HepG2 (cell line): ENCODE measurements around the gene GNPDA1. TPM values are rescaled to one million over a fixed set of nuclear protein-coding genes. Genes with fewer than 3 reads are reported as not detected.

Experiments used
- ATAC-seq: fragments of 200-7000 bp; cut with Tn5 transposase; 3 replicates; pipeline ENCODE4 v1.9.1; 2020; ENCODE audit warnings: mild to moderate bottlenecking, moderate library complexity
- BruUV-seq: library from RNA; stranded (reverse); fragments of 400-500 nt; replicated peaks from 2 replicates; lab custom pipeline; 2021; lab: Mats Ljungman, UMichigan
- CTCF ChIA-PET: fragments of 300-600 bp; formaldehyde crosslinking; extraction: SDS; loops from one replicate; lab custom pipeline; 2021; ENCODE audit warnings: low total read pairs, inconsistent platforms, low intra/inter-chr PET ratio; lab: Yijun Ruan, JAX
- POLR2A ChIA-PET: fragments of 350-600 bp; sonication (Branson Sonifier 250); formaldehyde crosslinking; loops from one replicate; lab custom pipeline; 2020; ENCODE audit warnings: antibody characterized with exemption, inconsistent platforms; lab: Yijun Ruan, JAX
- DNase-seq: peaks from one replicate; pipeline ENCODE4 v3.0.0-alpha.2; 2015; ENCODE audit warnings: low spot score
- FAIRE-seq: peaks from 3 replicates; lab custom pipeline; 2011; peaks lifted over from hg19 to GRCh38; lab: Jason Lieb, UNC
- H2AFZ ChIP-seq: one replicate; pipeline ENCODE4 v1.6.1; 2011; ENCODE audit warnings: low read length, inconsistent platforms
- H3K27ac ChIP-seq: fragments of 300-600 bp; 3 replicates; pipeline ENCODE4 v1.8.0; 2011; ENCODE audit warnings: mixed run types, mild to moderate bottlenecking, mixed read lengths, low read length, inconsistent platforms; ENCODE audit not compliant: insufficient read depth; ENCODE audit errors: extremely low read length
- H3K27me3 ChIP-seq, 2 experiments: fragments of 200-600 bp in 1 of 2; 2 replicates in 1 of 2; 3 replicates in 1 of 2; pipeline versions ENCODE4 v1.6.0 to v1.8.0; 2011; ENCODE audit warnings: low read length in 2 of 2, mild to moderate bottlenecking in 2 of 2, moderate library complexity in 2 of 2, inconsistent platforms in 1 of 2; ENCODE audit not compliant: insufficient read depth in 2 of 2, control insufficient read depth in 1 of 2
- H3K36me3 ChIP-seq, 2 experiments: fragments of 200-600 bp in 1 of 2; replicated peaks in 1 of 2; 2 replicates in 1 of 2; 3 replicates in 1 of 2; pipeline versions ENCODE4 v1.5.1 to v1.8.0; 2011; ENCODE audit warnings: low read length in 2 of 2, inconsistent platforms in 1 of 2; ENCODE audit not compliant: insufficient read depth in 2 of 2, control insufficient read depth in 1 of 2
- H3K4me1 ChIP-seq: 2 replicates; pipeline ENCODE4 v1.5.1; 2012; ENCODE audit warnings: low read length, inconsistent platforms; ENCODE audit not compliant: insufficient read depth
- H3K4me2 ChIP-seq: 2 replicates; pipeline ENCODE4 v1.6.0; 2011; ENCODE audit warnings: low read depth, low read length, inconsistent platforms
- H3K4me3 ChIP-seq, 3 experiments: fragments of 200-600 bp in 1 of 3; sonication (generic), shearing (Covaris generic) in 1 of 3; replicated peaks in 1 of 3; 2 replicates each; pipeline ENCODE4 v1.5.1; 2011 to 2016; ENCODE audit warnings: low read length in 3 of 3, inconsistent platforms in 2 of 3, low read depth in 2 of 3, mild to moderate bottlenecking in 2 of 3, control low read depth in 1 of 3, mixed read lengths in 1 of 3; ENCODE audit not compliant: insufficient read depth in 1 of 3
- H3K79me2 ChIP-seq: one replicate; pipeline ENCODE4 v1.6.1; 2011; ENCODE audit warnings: low read length, inconsistent platforms; ENCODE audit not compliant: insufficient read depth
- H3K9ac ChIP-seq: 2 replicates; pipeline ENCODE4 v1.6.0; 2011; ENCODE audit warnings: mild to moderate bottlenecking, low read depth, low read length, inconsistent platforms; ENCODE audit not compliant: insufficient read depth
- H3K9me3 ChIP-seq: 2 replicates; pipeline ENCODE4 v1.5.1; 2012; ENCODE audit warnings: mild to moderate bottlenecking, low read length
- H4K20me1 ChIP-seq: 2 replicates; pipeline ENCODE4 v1.6.0; 2011; ENCODE audit warnings: inconsistent platforms, mild to moderate bottlenecking, low read length, moderate library complexity; ENCODE audit not compliant: insufficient read depth
- AHR ChIP-seq: IDR thresholded peaks from 2 replicates; pipeline ENCODE4 v1.6.1; 2018; ENCODE audit warnings: missing genetic modification reagents, missing compliant biosample characterization
- CC2D1A ChIP-seq: sonication (generic); formaldehyde crosslinking; IDR thresholded peaks from 2 replicates; pipeline ENCODE4 v1.8.1; 2023; ENCODE audit warnings: mild to moderate bottlenecking, missing genetic modification reagents
- CENPT ChIP-seq: sonication (generic); formaldehyde crosslinking; IDR thresholded peaks from 2 replicates; pipeline ENCODE4 v1.8.0; 2022; ENCODE audit warnings: low read depth, mild to moderate bottlenecking, moderate library complexity, missing genetic modification reagents
- CREM ChIP-seq, 2 experiments: sonication (generic) in 1 of 2; formaldehyde crosslinking in 1 of 2; IDR thresholded peaks; 2 replicates each; pipeline versions ENCODE4 v1.4.0 to v1.6.1; 2016 to 2020; ENCODE audit warnings: antibody characterized with exemption in 1 of 2, mild to moderate bottlenecking in 1 of 2, missing genetic modification reagents in 1 of 2
- FOXP4 ChIP-seq: sonication (generic); formaldehyde crosslinking; IDR thresholded peaks from 2 replicates; pipeline ENCODE4 v1.4.0; 2020; ENCODE audit warnings: missing genetic modification reagents
- KAT8 ChIP-seq: IDR thresholded peaks from 2 replicates; pipeline ENCODE4 v1.6.1; 2016; ENCODE audit warnings: missing genetic modification reagents, missing compliant biosample characterization
- KLF12 ChIP-seq: sonication (generic); formaldehyde crosslinking; IDR thresholded peaks from 2 replicates; pipeline ENCODE4 v1.4.0; 2020; ENCODE audit warnings: missing genetic modification reagents, borderline replicate concordance
- MTA1 ChIP-seq: sonication (generic); formaldehyde crosslinking; IDR thresholded peaks from 2 replicates; pipeline ENCODE4 v1.4.0; 2020; ENCODE audit warnings: missing genetic modification reagents, mild to moderate bottlenecking, borderline replicate concordance
- NR0B2 ChIP-seq: sonication (generic); formaldehyde crosslinking; IDR thresholded peaks from 2 replicates; pipeline ENCODE4 v1.4.0; 2020; ENCODE audit warnings: mild to moderate bottlenecking, missing genetic modification reagents
- REXO4 ChIP-seq: sonication (generic); formaldehyde crosslinking; IDR thresholded peaks from 2 replicates; pipeline ENCODE4 v1.8.0; 2022; ENCODE audit warnings: missing genetic modification reagents, mild to moderate bottlenecking, borderline replicate concordance
- SIN3B ChIP-seq: fragments of 150-350 bp; IDR thresholded peaks from 2 replicates; pipeline ENCODE4 v1.6.1; 2014; ENCODE audit warnings: low read length
- SMAD1 ChIP-seq: sonication (generic); formaldehyde crosslinking; IDR thresholded peaks from 2 replicates; pipeline ENCODE4 v1.4.0; 2020; ENCODE audit warnings: missing genetic modification reagents, low read depth, mild to moderate bottlenecking, borderline replicate concordance
- SNRNP70 ChIP-seq: fragments of 200-400 bp; formaldehyde crosslinking; IDR thresholded peaks from 2 replicates; pipeline ENCODE4 v1.6.1; 2017; ENCODE audit warnings: mild to moderate bottlenecking, low read depth, low read length, moderate library complexity
- SOX5 ChIP-seq: IDR thresholded peaks from 2 replicates; pipeline ENCODE4 v1.6.1; 2016; ENCODE audit warnings: borderline replicate concordance
- ZNF557 ChIP-seq: sonication (generic); formaldehyde crosslinking; IDR thresholded peaks from 2 replicates; pipeline ENCODE4 v1.4.0; 2020; ENCODE audit warnings: missing genetic modification reagents
- WGBS: methylation state at CpG from one replicate; pipeline ENCODE4 v1.1.6; 2017; ENCODE audit warnings: low lambda C conversion rate; 5-methylcytosine and 5-hydroxymethylcytosine counted together
- in situ Hi-C: cut with HindIII; loops from 2 replicates; pipeline ENCODE4 v1.10.0; 2017; ENCODE audit warnings: low pct_unique_long_range_greater_than_20kb; ENCODE audit not compliant: extremely low pct_ligation_motif_present
- intact Hi-C: fragments of 100-400 bp; cut with micrococcal nuclease; formaldehyde crosslinking; loops from one replicate; pipeline ENCODE4 v1.10.0; 2022; ENCODE audit not compliant: unreplicated experiment
- polyA plus RNA-seq, 8 experiments: library from polyadenylated mRNA; depleted of rRNA in 3 of 8; stranded (reverse) in 7 of 8; unstranded in 1 of 8; fragments of >200 nt; fragmentation: Illumina TruSeq in 4 of 8; extraction: Trizol in 4 of 8; gene quantifications; 2 replicates each; pipeline versions ENCODE4 v1.2.1 to v1.2.3, GENCODE V29; 2011 to 2016; ENCODE audit warnings: low read depth in 4 of 8, missing spikeins in 1 of 8, mixed read lengths in 1 of 8; ENCODE audit not compliant: insufficient read depth in 1 of 8
- total RNA-seq, 5 experiments: library from RNA; depleted of rRNA; stranded (reverse); fragments of >200 nt; fragmentation: Illumina TruSeq; extraction: Trizol; gene quantifications; 2 replicates each; pipeline ENCODE4 v1.2.3, GENCODE V29; 2016; ENCODE audit warnings: low read depth in 1 of 5

The GNPDA1 gene
- total and polyA plus RNA-seq, 2 of the 13 experiments (the other 11 are each of a cell fraction or from before 2014, with no cell fraction given) = 6.0 to 54.1 TPM

GRCh38 chr5:142032747-142033631 is 20.2 kb upstream of the GNPDA1 start:
- CTCF ChIA-PET = no interaction called here
- Histone ChIP-seq H3K79me2 (no peaks in the 10 kb centered on the region), H3K9ac (no peak overlapping the region), H2AFZ (no peak overlapping the region), H3K4me3 (no peak overlapping the region), H3K4me2 (no peak overlapping the region), H3K27me3 (peaks cover 2 to 37% of the 10 kb centered on the region in 2 experiments; a peak in 3 of 5 replicates), H3K9me3 (no peaks in the 10 kb centered on the region), H3K27ac (no peak overlapping the region), H4K20me1 (no peaks in the 10 kb centered on the region), H3K36me3 (no peaks in the 10 kb centered on the region), H3K4me1 (no peaks in the 10 kb centered on the region)
- TF ChIP-seq KLF12 = no peak
- TF ChIP-seq ZNF557 = no peak
- no peak for TF ChIP-seq NR0B2
- no peak for TF ChIP-seq AHR
- no peak for TF ChIP-seq SIN3B
- TF ChIP-seq CENPT (CRISPR knock-in tag) = no peak
- no peak for TF ChIP-seq SOX5 (CRISPR knock-in tag)
- TF ChIP-seq SNRNP70 = no peak
- TF ChIP-seq CREM (IDR thresholded peaks at IDR 0.05) = no peak
- no peak for TF ChIP-seq CREM (CRISPR knock-in tag; IDR thresholded peaks at IDR 0.05)
- TF ChIP-seq MTA1 (CRISPR knock-in tag) = no peak
- TF ChIP-seq SMAD1 (CRISPR knock-in tag) = no peak
- no peak for TF ChIP-seq CC2D1A
- TF ChIP-seq KAT8 (CRISPR knock-in tag) = no peak
- TF ChIP-seq REXO4 (CRISPR knock-in tag) = no peak
- no peak for TF ChIP-seq FOXP4 (CRISPR knock-in tag)
- no peak for FAIRE-seq
- peak; percentile 47; the same call in 2 of the 3 replicates for ATAC-seq
- intact Hi-C loops (no loop called here), in situ Hi-C loops (no loop called here)
- no peak for DNase-seq
- POLR2A ChIA-PET = interaction anchor here (1.5 kb wide), 1 partner anchor 20 kb away, joined by 5 read pairs; the partner anchor contains the start of gene GNPDA1
- no TSS peak for BruUV-seq
- 8% methylated on average over 17 of the region's 19 CpGs for WGBS
